Ascending aorta (tissue), 2 donors: ENCODE data around the gene OR51E1. TPM values are rescaled to one million over a fixed set of nuclear protein-coding genes. Genes with fewer than 3 reads are reported as not detected.

Experiments used
- DNase-seq, 2 donors: peaks; one replicate each; pipeline ENCODE4 v3.0.0-alpha.2; 2019; ENCODE audit warnings: low spot score in 2 of 2
- H3K27ac ChIP-seq, 2 donors: fragments of 200-600 bp; sonication (generic); one replicate each; pipeline ENCODE4 v1.5.1; 2016 to 2017; ENCODE audit warnings: mild to moderate bottlenecking in 1 of 2
- H3K27me3 ChIP-seq: fragments of 200-600 bp; sonication (generic); one replicate; pipeline ENCODE4 v1.5.1; 2017
- H3K36me3 ChIP-seq, 2 donors: fragments of 200-600 bp; sonication (generic); one replicate each; pipeline ENCODE4 v1.5.1; 2016
- H3K4me1 ChIP-seq, 2 donors: fragments of 200-600 bp; sonication (generic); one replicate each; pipeline ENCODE4 v1.5.1; 2016 to 2017; ENCODE audit warnings: mild to moderate bottlenecking in 1 of 2
- H3K4me3 ChIP-seq, 2 donors: fragments of 200-600 bp; sonication (generic); one replicate each; pipeline ENCODE4 v1.5.1; 2016 to 2017; ENCODE audit warnings: mild to moderate bottlenecking in 1 of 2
- H3K9me3 ChIP-seq, 2 donors: fragments of 200-600 bp; sonication (generic); one replicate each; pipeline ENCODE4 v1.5.1; 2016
- intact Hi-C: fragments of 100-400 bp; cut with DNase I; formaldehyde crosslinking; loops from one replicate; pipeline ENCODE4 v1.15.1; 2023
- total RNA-seq: library from RNA; depleted of rRNA; stranded (reverse); fragments of >200 nt; gene quantifications from one replicate; pipeline ENCODE4 v1.1.0, GENCODE V29; 2016
- TF ChIP-seq, protein P1 (sequence below), 3 experiments: fragments of 200-600 bp in 2 of 3; fragments of 450-650 bp in 1 of 3; sonication (generic) in 2 of 3; IDR thresholded peaks; one replicate each; pipeline ENCODE4 v1.5.1; 2016 to 2019; ENCODE audit warnings: antibody characterized with exemption in 3 of 3, mild to moderate bottlenecking in 1 of 3, moderate library complexity in 1 of 3

Gene OR51E1
- total RNA-seq, 1 donor from 2014 or later = 1.7 TPM

DNA sequence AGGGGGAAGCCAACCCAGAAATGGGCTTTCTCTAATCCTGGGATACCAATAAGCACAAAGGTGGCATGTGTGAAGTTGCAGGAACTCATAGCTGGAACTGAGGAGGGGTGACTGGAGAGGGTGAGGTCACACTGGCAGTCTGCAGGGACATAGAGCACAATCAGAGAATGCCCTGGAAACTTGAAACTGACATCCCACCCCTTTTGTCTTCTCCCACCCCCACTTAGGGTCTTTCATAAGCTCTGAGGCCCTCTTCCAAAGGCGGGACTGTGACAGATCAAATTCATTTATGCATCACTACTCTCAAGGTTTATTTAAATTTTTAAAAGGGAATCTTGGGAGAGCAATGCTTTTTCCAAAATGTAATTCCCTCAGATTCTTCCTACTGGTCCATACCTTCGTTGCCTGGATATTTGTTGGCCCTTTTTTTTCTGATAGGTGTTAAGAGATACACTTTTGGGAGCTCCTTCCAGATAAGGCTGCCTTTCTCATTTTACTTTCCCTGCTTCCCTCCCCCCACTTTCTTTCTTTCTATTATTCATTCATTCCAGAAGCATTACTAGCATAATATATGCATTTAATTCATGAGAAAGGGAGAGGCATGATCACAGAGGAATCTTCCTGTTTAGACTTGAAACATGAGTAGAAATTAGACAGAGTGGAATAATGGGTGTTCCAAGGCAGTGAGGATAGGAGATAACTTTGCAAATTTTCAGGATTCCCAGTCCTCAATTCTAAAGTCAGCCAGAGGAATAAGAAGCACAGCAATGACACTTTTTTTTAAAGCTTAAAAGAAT lies 39.0 kb downstream of the OR51E1 start:
- Histone ChIP-seq H3K27ac (no peak overlapping the region), H3K36me3 (no peaks in the 10 kb centered on the region), H3K9me3 (no peaks in the 10 kb centered on the region), H3K27me3 (no peaks in the 10 kb centered on the region), H3K4me3 (no peak overlapping the region), H3K4me1 (no peaks in the 10 kb centered on the region)
- intact Hi-C loops = no loop called here
- no peak for DNase-seq
- TF ChIP-seq, protein P1, sequence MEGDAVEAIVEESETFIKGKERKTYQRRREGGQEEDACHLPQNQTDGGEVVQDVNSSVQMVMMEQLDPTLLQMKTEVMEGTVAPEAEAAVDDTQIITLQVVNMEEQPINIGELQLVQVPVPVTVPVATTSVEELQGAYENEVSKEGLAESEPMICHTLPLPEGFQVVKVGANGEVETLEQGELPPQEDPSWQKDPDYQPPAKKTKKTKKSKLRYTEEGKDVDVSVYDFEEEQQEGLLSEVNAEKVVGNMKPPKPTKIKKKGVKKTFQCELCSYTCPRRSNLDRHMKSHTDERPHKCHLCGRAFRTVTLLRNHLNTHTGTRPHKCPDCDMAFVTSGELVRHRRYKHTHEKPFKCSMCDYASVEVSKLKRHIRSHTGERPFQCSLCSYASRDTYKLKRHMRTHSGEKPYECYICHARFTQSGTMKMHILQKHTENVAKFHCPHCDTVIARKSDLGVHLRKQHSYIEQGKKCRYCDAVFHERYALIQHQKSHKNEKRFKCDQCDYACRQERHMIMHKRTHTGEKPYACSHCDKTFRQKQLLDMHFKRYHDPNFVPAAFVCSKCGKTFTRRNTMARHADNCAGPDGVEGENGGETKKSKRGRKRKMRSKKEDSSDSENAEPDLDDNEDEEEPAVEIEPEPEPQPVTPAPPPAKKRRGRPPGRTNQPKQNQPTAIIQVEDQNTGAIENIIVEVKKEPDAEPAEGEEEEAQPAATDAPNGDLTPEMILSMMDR (IDR thresholded peaks at IDR 0.05) = no peak

DNA sequence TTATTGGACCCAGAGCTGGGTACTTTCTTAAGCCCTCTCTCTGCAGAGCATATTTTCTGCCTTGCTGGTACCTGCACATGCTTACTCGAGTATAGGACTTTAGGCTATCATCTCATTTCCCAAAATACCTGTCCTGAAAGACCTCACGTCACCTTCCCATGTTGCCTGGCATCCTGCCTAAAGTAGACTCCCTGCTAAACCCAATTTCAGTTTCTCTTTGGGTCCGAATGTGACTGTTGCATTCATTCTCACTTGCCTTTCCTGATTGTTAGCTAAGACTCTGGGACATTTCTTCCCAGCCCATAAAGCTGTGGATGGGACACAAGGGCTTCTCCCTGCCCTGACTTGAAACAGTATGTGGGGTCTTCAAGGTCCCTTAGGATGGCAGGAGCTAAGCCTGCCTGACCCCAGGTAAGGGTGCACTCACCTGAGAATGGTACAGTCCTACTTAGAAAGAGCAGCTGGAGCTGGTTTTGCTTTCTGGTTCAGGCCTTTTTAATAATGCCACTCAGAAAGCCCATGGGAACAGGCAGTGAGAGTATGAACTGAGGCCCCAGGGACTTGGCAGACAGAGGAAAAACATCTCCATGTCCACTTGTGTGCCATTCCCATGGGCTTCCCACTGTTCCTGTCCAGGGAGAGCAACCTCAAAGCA lies 41.0 kb downstream of the OR51E1 start:
- intact Hi-C loops = no loop called here
- Histone ChIP-seq H3K4me3 (no peak overlapping the region), H3K4me1 (no peaks in the 10 kb centered on the region), H3K9me3 (no peaks in the 10 kb centered on the region), H3K36me3 (no peaks in the 10 kb centered on the region), H3K27me3 (no peaks in the 10 kb centered on the region), H3K27ac (no peak overlapping the region)
- no peak for DNase-seq
- TF ChIP-seq, protein P1 (IDR thresholded peaks at IDR 0.05) = no peak

DNA sequence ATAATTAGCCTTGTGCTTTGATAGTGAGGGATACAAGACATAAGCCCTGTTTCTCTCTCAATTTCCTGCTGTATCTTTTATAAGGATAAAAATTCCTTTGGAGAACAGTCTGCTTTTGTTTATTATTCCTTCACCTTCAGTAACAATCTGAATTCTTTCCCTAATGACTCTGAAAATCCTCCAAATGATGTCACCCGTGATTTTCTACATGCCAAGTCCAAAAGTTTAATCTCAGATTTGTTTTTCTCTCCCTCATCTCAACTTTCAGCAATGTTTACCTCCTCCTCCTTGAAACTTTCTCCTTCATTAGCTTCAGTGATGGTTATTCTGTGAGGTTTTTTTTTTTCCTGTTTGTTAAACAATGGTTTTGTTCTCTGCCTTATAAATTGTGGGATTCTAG lies 51.7 kb downstream of the OR51E1 start:
- no peaks in the 10 kb centered on the region for H3K27me3 ChIP-seq
- H3K4me3 ChIP-seq = no peak overlapping the region
- intact Hi-C loops = no loop called here
- TF ChIP-seq, protein P1 (IDR thresholded peaks at IDR 0.05) = no peak
- H3K4me1 ChIP-seq = no peaks in the 10 kb centered on the region
- no peaks in the 10 kb centered on the region for H3K36me3 ChIP-seq
- no peak overlapping the region for H3K27ac ChIP-seq
- no peaks in the 10 kb centered on the region for H3K9me3 ChIP-seq
- DNase-seq = no peak

DNA sequence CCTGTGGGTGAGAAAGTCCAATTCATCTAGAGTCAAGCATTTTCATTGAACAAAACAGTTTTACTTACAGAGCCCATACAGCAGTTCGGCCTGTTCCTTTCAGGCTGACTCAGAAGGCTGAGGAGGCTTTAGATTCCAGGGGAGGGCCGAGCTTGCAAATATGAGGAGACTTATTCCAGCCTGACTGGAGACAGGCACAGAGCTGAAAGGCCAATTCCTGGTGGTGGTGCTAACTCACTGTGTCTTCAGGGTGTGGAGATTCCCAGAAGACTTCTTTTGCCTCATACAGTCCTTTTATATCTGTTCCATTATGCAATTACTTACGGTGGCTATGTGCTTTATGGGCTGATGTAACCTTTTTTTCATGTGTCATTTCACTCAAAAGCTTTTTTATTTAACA lies 53.8 kb downstream of the OR51E1 start, which contains the start of gene OR51E2:
Gene OR51E2 (minus strand): TSS at position 269 of the 400 bp plus-strand sequence. CDS start 15,142 bp downstream, outside the sequence.
- TF ChIP-seq, protein P1 (IDR thresholded peaks at IDR 0.05) = no peak
- Histone ChIP-seq H3K4me1 (no peaks in the 10 kb centered on the region), H3K27me3 (no peaks in the 10 kb centered on the region), H3K36me3 (no peaks in the 10 kb centered on the region), H3K4me3 (no peak within 1 kb of the TSS), H3K9me3 (no peaks in the 10 kb centered on the region), H3K27ac (no peak within 1 kb of the TSS)
- DNase-seq = no peak
- intact Hi-C loops = no loop called here

DNA sequence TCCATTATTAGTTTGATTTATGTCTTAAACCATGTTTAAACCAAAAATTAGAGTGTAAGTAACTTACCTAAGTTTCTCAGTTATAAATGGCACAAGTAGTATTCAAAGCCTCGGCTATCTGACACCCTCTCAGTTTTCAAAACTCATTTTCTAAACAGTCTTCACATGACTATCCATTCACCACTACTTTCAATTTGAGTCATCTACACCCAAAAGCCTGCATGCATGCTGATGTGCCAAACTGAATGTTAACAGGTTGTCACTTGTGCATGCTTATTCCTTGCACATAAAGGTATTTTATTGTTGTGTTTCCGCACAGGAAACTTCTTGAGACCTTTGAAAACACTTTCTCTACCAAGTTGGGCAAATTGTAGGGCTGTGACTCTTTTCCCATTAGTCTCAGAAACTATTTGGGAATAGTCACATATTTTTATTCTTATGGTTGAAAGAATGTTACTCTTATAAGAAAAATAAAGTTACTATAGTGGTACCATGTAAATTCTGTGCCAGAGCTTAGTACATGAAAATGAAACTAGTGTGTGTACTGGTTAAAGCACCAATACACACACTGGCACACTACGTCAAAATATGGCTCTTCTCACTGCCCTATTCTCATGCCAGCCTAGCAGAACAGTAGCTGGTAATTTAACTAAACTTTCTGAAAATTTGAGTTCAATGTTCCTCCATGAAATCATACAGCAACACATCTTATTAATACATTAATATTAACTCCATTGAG lies 56.1 kb downstream of the OR51E1 start:
- Histone ChIP-seq H3K27me3 (no peaks in the 10 kb centered on the region), H3K36me3 (no peaks in the 10 kb centered on the region), H3K27ac (no peak overlapping the region), H3K4me3 (no peak overlapping the region), H3K4me1 (no peaks in the 10 kb centered on the region), H3K9me3 (no peaks in the 10 kb centered on the region)
- TF ChIP-seq, protein P1 (IDR thresholded peaks at IDR 0.05) = no peak
- intact Hi-C loops = no loop called here
- no peak for DNase-seq
